ENCODE results near the gene STAG1.

DNA sequence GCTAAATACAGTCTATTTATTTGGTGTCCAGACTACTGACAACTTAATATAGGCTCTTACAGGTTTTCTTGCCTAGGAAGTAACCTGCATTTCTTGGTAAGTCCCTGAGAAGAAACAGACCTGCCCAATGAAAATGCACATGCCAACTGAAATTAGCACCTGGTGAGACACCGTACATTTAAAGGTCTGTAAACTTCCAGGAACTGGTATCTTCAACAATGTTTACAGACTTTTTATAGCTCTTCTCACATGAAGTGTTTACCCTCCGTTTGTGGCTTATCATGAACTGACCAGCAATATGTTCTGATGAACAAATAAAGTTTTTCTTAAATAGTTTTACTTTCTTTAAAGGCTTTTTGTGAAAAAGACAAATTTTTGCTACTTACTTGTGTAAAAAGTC lies 408.7 kb downstream of the STAG1 start:
- TF ChIP-seq, protein P1, sequence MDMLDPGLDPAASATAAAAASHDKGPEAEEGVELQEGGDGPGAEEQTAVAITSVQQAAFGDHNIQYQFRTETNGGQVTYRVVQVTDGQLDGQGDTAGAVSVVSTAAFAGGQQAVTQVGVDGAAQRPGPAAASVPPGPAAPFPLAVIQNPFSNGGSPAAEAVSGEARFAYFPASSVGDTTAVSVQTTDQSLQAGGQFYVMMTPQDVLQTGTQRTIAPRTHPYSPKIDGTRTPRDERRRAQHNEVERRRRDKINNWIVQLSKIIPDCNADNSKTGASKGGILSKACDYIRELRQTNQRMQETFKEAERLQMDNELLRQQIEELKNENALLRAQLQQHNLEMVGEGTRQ (IDR thresholded peaks at IDR 0.05; ENCODE audit: borderline replicate concordance, low read depth, low read length), result no peak
- TF ChIP-seq MXI1 (IDR thresholded peaks at IDR 0.05; ENCODE audit: low read depth, low read length), result no peak
- TF ChIP-seq, protein P2, sequence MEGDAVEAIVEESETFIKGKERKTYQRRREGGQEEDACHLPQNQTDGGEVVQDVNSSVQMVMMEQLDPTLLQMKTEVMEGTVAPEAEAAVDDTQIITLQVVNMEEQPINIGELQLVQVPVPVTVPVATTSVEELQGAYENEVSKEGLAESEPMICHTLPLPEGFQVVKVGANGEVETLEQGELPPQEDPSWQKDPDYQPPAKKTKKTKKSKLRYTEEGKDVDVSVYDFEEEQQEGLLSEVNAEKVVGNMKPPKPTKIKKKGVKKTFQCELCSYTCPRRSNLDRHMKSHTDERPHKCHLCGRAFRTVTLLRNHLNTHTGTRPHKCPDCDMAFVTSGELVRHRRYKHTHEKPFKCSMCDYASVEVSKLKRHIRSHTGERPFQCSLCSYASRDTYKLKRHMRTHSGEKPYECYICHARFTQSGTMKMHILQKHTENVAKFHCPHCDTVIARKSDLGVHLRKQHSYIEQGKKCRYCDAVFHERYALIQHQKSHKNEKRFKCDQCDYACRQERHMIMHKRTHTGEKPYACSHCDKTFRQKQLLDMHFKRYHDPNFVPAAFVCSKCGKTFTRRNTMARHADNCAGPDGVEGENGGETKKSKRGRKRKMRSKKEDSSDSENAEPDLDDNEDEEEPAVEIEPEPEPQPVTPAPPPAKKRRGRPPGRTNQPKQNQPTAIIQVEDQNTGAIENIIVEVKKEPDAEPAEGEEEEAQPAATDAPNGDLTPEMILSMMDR (IDR thresholded peaks at IDR 0.05), result no peak
- TF ChIP-seq SMC3 (IDR thresholded peaks at IDR 0.05; ENCODE audit: low read depth, low read length), result no peak
